ENCODE measurements around the gene GRIK4. TPM values are rescaled to one million over a fixed set of nuclear protein-coding genes. Genes with fewer than 3 reads are reported as not detected.
"Not testable (repeated sequence)": the region's sequence is repeated elsewhere in the genome, so short reads cannot be mapped to it uniquely, and the experiment has no call there.

The GRIK4 gene
- total and polyA plus RNA-seq, 2 donors from 2014 or later, result 0.25 TPM; not detected in 1

- no peak for FAIRE-seq
- no peak overlapping the region for H3K9ac ChIP-seq (ENCODE audit: low read length in 3 of 3)
- TF ChIP-seq, protein P1, sequence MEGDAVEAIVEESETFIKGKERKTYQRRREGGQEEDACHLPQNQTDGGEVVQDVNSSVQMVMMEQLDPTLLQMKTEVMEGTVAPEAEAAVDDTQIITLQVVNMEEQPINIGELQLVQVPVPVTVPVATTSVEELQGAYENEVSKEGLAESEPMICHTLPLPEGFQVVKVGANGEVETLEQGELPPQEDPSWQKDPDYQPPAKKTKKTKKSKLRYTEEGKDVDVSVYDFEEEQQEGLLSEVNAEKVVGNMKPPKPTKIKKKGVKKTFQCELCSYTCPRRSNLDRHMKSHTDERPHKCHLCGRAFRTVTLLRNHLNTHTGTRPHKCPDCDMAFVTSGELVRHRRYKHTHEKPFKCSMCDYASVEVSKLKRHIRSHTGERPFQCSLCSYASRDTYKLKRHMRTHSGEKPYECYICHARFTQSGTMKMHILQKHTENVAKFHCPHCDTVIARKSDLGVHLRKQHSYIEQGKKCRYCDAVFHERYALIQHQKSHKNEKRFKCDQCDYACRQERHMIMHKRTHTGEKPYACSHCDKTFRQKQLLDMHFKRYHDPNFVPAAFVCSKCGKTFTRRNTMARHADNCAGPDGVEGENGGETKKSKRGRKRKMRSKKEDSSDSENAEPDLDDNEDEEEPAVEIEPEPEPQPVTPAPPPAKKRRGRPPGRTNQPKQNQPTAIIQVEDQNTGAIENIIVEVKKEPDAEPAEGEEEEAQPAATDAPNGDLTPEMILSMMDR (IDR thresholded peaks at IDR 0.05; ENCODE audit: borderline replicate concordance, extremely low read depth, insufficient read depth), result no peak
- no peak overlapping the region for H3K4me3 ChIP-seq (ENCODE audit: low read length in 3 of 3)
- intact Hi-C loops (cut with DNase I), result no loop called here
- no peaks in the 10 kb centered on the region for H3K4me1 ChIP-seq (ENCODE audit: control insufficient read depth in 2 of 3, insufficient read depth in 2 of 3, low read depth in 1 of 3, low read length in 3 of 3)
- no peak overlapping the region for H3K27ac ChIP-seq (ENCODE audit: low read depth in 2 of 2, low read length in 2 of 2)
- H3K27me3 ChIP-seq (ENCODE audit: control insufficient read depth, insufficient read depth, low read length), result no peaks in the 10 kb centered on the region
- H3K36me3 ChIP-seq (ENCODE audit: control insufficient read depth in 2 of 3, insufficient read depth in 3 of 3, low read length in 3 of 3), result no peaks in the 10 kb centered on the region
- H3K9me3 ChIP-seq (ENCODE audit: control insufficient read depth in 2 of 3, insufficient read depth in 1 of 3, low read length in 3 of 3), result no peaks in the 10 kb centered on the region
- peak in 3 of 5 donors; percentile 44 to 68 (median 46) for DNase-seq
Observed at GRCh38 chr11:120500414-120501071, 11.0 kb upstream of the GRIK4 start.

GRCh38 chr11:120501440-120501839, 10.1 kb upstream of the GRIK4 start:
- H3K4me3 ChIP-seq (ENCODE audit: low read length in 3 of 3), result no peak overlapping the region
- H3K27ac ChIP-seq (ENCODE audit: low read depth in 2 of 2, low read length in 2 of 2), result no peak overlapping the region
- FAIRE-seq (no peak), DNase-seq (no peak)
- no peaks in the 10 kb centered on the region for H3K4me1 ChIP-seq (ENCODE audit: control insufficient read depth in 2 of 3, insufficient read depth in 2 of 3, low read depth in 1 of 3, low read length in 3 of 3)
- no peaks in the 10 kb centered on the region for H3K27me3 ChIP-seq (ENCODE audit: control insufficient read depth, insufficient read depth, low read length)
- H3K36me3 ChIP-seq (ENCODE audit: control insufficient read depth in 2 of 3, insufficient read depth in 3 of 3, low read length in 3 of 3), result no peaks in the 10 kb centered on the region
- TF ChIP-seq, protein P1 (IDR thresholded peaks at IDR 0.05; ENCODE audit: borderline replicate concordance, extremely low read depth, insufficient read depth), result no peak
- no peak overlapping the region for H3K9ac ChIP-seq (ENCODE audit: low read length in 3 of 3)
- intact Hi-C loops (cut with DNase I), result no loop called here
- no peaks in the 10 kb centered on the region for H3K9me3 ChIP-seq (ENCODE audit: control insufficient read depth in 2 of 3, insufficient read depth in 1 of 3, low read length in 3 of 3)

- DNase-seq, result no peak
- intact Hi-C loops (cut with DNase I), result no loop called here
Observed at GRCh38 chr11:120501976-120502755, 9.4 kb upstream of the GRIK4 start.

DNA sequence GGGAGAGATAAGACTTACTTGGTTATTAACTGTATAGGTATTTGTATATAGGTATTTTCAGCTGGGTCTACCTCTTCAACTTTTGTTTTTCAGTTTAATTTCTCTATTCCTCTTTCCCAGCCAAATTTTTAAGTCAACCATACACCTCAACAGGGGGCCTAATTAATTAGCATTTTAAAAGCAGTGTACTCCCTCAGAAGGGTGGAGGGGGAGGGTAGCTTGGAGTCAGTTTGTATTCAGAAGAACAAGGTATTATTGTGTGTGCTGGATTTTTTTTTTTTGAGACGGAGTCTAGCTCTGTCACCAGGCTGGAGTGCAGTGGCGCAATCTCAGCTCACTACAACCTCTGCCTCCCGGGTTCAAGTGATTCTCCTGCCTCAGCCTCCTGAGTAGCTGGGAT, 8.0 kb upstream of the GRIK4 start:
- H3K4me3 ChIP-seq (ENCODE audit: low read length in 3 of 3); H3K36me3 ChIP-seq (ENCODE audit: control insufficient read depth in 2 of 3, insufficient read depth in 3 of 3, low read length in 3 of 3); FAIRE-seq; H3K9me3 ChIP-seq (ENCODE audit: control insufficient read depth in 2 of 3, insufficient read depth in 1 of 3, low read length in 3 of 3); H3K27ac ChIP-seq (ENCODE audit: low read depth in 2 of 2, low read length in 2 of 2); DNase-seq; intact Hi-C loops (cut with DNase I); H3K9ac ChIP-seq (ENCODE audit: low read length in 3 of 3); H3K27me3 ChIP-seq (ENCODE audit: control insufficient read depth, insufficient read depth, low read length); H3K4me1 ChIP-seq (ENCODE audit: control insufficient read depth in 2 of 3, insufficient read depth in 2 of 3, low read depth in 1 of 3, low read length in 3 of 3): not testable (repeated sequence)

More at GRCh38 chr11:120501976-120502755, 9.4 kb upstream of the GRIK4 start:
- H3K4me3 ChIP-seq (ENCODE audit: low read length in 3 of 3), result no peak overlapping the region
- H3K9me3 ChIP-seq (ENCODE audit: control insufficient read depth in 2 of 3, insufficient read depth in 1 of 3, low read length in 3 of 3), result no peaks in the 10 kb centered on the region
- H3K4me1 ChIP-seq (ENCODE audit: control insufficient read depth in 2 of 3, insufficient read depth in 2 of 3, low read depth in 1 of 3, low read length in 3 of 3), result no peaks in the 10 kb centered on the region
- H3K9ac ChIP-seq (ENCODE audit: low read length in 3 of 3), result no peak overlapping the region
- TF ChIP-seq, protein P1 (IDR thresholded peaks at IDR 0.05; ENCODE audit: borderline replicate concordance, extremely low read depth, insufficient read depth), result no peak
- H3K27me3 ChIP-seq (ENCODE audit: control insufficient read depth, insufficient read depth, low read length), result no peaks in the 10 kb centered on the region
- H3K36me3 ChIP-seq (ENCODE audit: control insufficient read depth in 2 of 3, insufficient read depth in 3 of 3, low read length in 3 of 3), result no peaks in the 10 kb centered on the region
- FAIRE-seq, result no peak
- H3K27ac ChIP-seq (ENCODE audit: low read depth in 2 of 2, low read length in 2 of 2), result no peak overlapping the region

Data from kidney (tissue), 14 donors.